ENCODE measurements around the gene SMIM41. TPM values are rescaled to one million over a fixed set of nuclear protein-coding genes. Genes with fewer than 3 reads are reported as not detected.

SMIM41 gene
- total RNA-seq: not detected
- 0.12 to 0.15 reads per million in 2 donors for total RNA-seq

- Mint-ChIP-seq H3K27ac (peak within 1 kb of the TSS; percentile 8), H3K36me3 (ENCODE audit: low read depth) (peaks cover 3% of the 10 kb centered on the region), H3K4me1 (peaks cover 13% of the 10 kb centered on the region), H3K4me3 (no peak within 1 kb of the TSS), H3K27me3 (no peaks in the 10 kb centered on the region)
- ATAC-seq (no peak), DNase-seq (no peak)
- H3K9me3 ChIP-seq (ENCODE audit: control insufficient read depth, low read length, poor library complexity, severe bottlenecking): no peaks in the 10 kb centered on the region
Measured at GRCh38 chr12:52079576-52080402, at the start of gene SMIM41. TSS of gene SMIM41 (plus strand) at chr12:52079704. CDS start at chr12:52079780, 76 bp downstream.

- ATAC-seq (no peak), DNase-seq (no peak)
- no peaks in the 10 kb centered on the region for H3K27me3 Mint-ChIP-seq
Measured at GRCh38 chr12:52032446-52032803, 47.1 kb upstream of the SMIM41 start.

GRCh38 chr12:52032804-52033445, 46.6 kb upstream of the SMIM41 start:
- Mint-ChIP-seq H3K36me3 (ENCODE audit: low read depth) (no peaks in the 10 kb centered on the region), H3K4me3 (peak overlapping the region; percentile 84), H3K4me1 (peaks cover 21% of the 10 kb centered on the region), H3K27ac (peak overlapping the region; percentile 73), H3K27me3 (no peaks in the 10 kb centered on the region)
- no peaks in the 10 kb centered on the region for H3K9me3 ChIP-seq (ENCODE audit: control insufficient read depth, low read length, poor library complexity, severe bottlenecking)
- DNase-seq (peak; percentile 74 to 87 (median 84)), ATAC-seq (peak; percentile 85)

More at GRCh38 chr12:52032446-52032803, 47.1 kb upstream of the SMIM41 start:
- H3K4me3 Mint-ChIP-seq: peak overlapping the region; percentile 84
- H3K27ac Mint-ChIP-seq: peak overlapping the region; percentile 73
- H3K9me3 ChIP-seq (ENCODE audit: control insufficient read depth, low read length, poor library complexity, severe bottlenecking): no peaks in the 10 kb centered on the region
- peaks cover 21% of the 10 kb centered on the region for H3K4me1 Mint-ChIP-seq
- H3K36me3 Mint-ChIP-seq (ENCODE audit: low read depth): no peaks in the 10 kb centered on the region

GRCh38 chr12:52033446-52034140, 45.9 kb upstream of the SMIM41 start:
- Mint-ChIP-seq H3K4me1 (peaks cover 24% of the 10 kb centered on the region), H3K4me3 (peak overlapping the region; percentile 84), H3K27ac (peak overlapping the region; percentile 62), H3K27me3 (no peaks in the 10 kb centered on the region), H3K36me3 (ENCODE audit: low read depth) (no peaks in the 10 kb centered on the region)
- H3K9me3 ChIP-seq (ENCODE audit: control insufficient read depth, low read length, poor library complexity, severe bottlenecking): no peaks in the 10 kb centered on the region
- DNase-seq (no peak), ATAC-seq (no peak)

GRCh38 chr12:52035190-52035589, 44.3 kb upstream of the SMIM41 start:
- Mint-ChIP-seq H3K27me3 (no peaks in the 10 kb centered on the region), H3K4me3 (no peak overlapping the region), H3K4me1 (peaks cover 25% of the 10 kb centered on the region), H3K36me3 (ENCODE audit: low read depth) (no peaks in the 10 kb centered on the region), H3K27ac (peak overlapping the region; percentile 49)
- no peaks in the 10 kb centered on the region for H3K9me3 ChIP-seq (ENCODE audit: control insufficient read depth, low read length, poor library complexity, severe bottlenecking)
- no peak for ATAC-seq
- DNase-seq: no peak

GRCh38 chr12:52035926-52036325, 43.6 kb upstream of the SMIM41 start:
- Mint-ChIP-seq H3K36me3 (ENCODE audit: low read depth) (no peaks in the 10 kb centered on the region), H3K4me3 (peak overlapping the region; percentile 77), H3K27me3 (no peaks in the 10 kb centered on the region), H3K27ac (peak overlapping the region; percentile 88), H3K4me1 (peaks cover 25% of the 10 kb centered on the region)
- ATAC-seq: no peak
- no peak for DNase-seq
- H3K9me3 ChIP-seq (ENCODE audit: control insufficient read depth, low read length, poor library complexity, severe bottlenecking): no peaks in the 10 kb centered on the region

GRCh38 chr12:52036587-52037171, 42.8 kb upstream of the SMIM41 start:
- ATAC-seq: peak; percentile 75
- Mint-ChIP-seq H3K4me1 (peaks cover 27% of the 10 kb centered on the region), H3K4me3 (peak overlapping the region; percentile 77), H3K27me3 (no peaks in the 10 kb centered on the region), H3K27ac (peak overlapping the region; percentile 88), H3K36me3 (ENCODE audit: low read depth) (no peaks in the 10 kb centered on the region)
- H3K9me3 ChIP-seq (ENCODE audit: control insufficient read depth, low read length, poor library complexity, severe bottlenecking): no peaks in the 10 kb centered on the region
- DNase-seq: peak; percentile 85 to 88 (median 88)

- Mint-ChIP-seq H3K4me3 (peak overlapping the region; percentile 58), H3K4me1 (peaks cover 30% of the 10 kb centered on the region), H3K27ac (no peak overlapping the region), H3K27me3 (no peaks in the 10 kb centered on the region), H3K36me3 (ENCODE audit: low read depth) (no peaks in the 10 kb centered on the region)
- no peaks in the 10 kb centered on the region for H3K9me3 ChIP-seq (ENCODE audit: control insufficient read depth, low read length, poor library complexity, severe bottlenecking)
- DNase-seq (no peak), ATAC-seq (no peak)
Measured at GRCh38 chr12:52037248-52037861, 42.1 kb upstream of the SMIM41 start.

- Mint-ChIP-seq H3K27ac (peak overlapping the region; percentile 77), H3K27me3 (no peaks in the 10 kb centered on the region), H3K36me3 (ENCODE audit: low read depth) (no peaks in the 10 kb centered on the region), H3K4me3 (peak overlapping the region; percentile 15), H3K4me1 (peaks cover 27% of the 10 kb centered on the region)
- DNase-seq (no peak), ATAC-seq (no peak)
- no peaks in the 10 kb centered on the region for H3K9me3 ChIP-seq (ENCODE audit: control insufficient read depth, low read length, poor library complexity, severe bottlenecking)
Measured at GRCh38 chr12:52038447-52038846, 41.1 kb upstream of the SMIM41 start.

GRCh38 chr12:52041035-52041434, 38.5 kb upstream of the SMIM41 start:
- ATAC-seq (no peak), DNase-seq (no peak)
- Mint-ChIP-seq H3K36me3 (ENCODE audit: low read depth) (no peaks in the 10 kb centered on the region), H3K27me3 (no peaks in the 10 kb centered on the region), H3K27ac (no peak overlapping the region), H3K4me1 (peaks cover 26% of the 10 kb centered on the region), H3K4me3 (no peak overlapping the region)
- no peaks in the 10 kb centered on the region for H3K9me3 ChIP-seq (ENCODE audit: control insufficient read depth, low read length, poor library complexity, severe bottlenecking)

GRCh38 chr12:52041695-52042123, 37.8 kb upstream of the SMIM41 start:
- Mint-ChIP-seq H3K4me3 (peak overlapping the region; percentile 36), H3K27ac (peak overlapping the region; percentile 86), H3K36me3 (ENCODE audit: low read depth) (no peaks in the 10 kb centered on the region), H3K4me1 (peaks cover 21% of the 10 kb centered on the region), H3K27me3 (no peaks in the 10 kb centered on the region)
- DNase-seq (no peak), ATAC-seq (peak; percentile 51)
- H3K9me3 ChIP-seq (ENCODE audit: control insufficient read depth, low read length, poor library complexity, severe bottlenecking): no peaks in the 10 kb centered on the region

GRCh38 chr12:52042706-52043385, 36.7 kb upstream of the SMIM41 start:
- ATAC-seq: no peak
- Mint-ChIP-seq H3K4me1 (peaks cover 21% of the 10 kb centered on the region), H3K27ac (peak overlapping the region; percentile 86), H3K27me3 (no peaks in the 10 kb centered on the region), H3K36me3 (ENCODE audit: low read depth) (no peaks in the 10 kb centered on the region), H3K4me3 (no peak overlapping the region)
- no peaks in the 10 kb centered on the region for H3K9me3 ChIP-seq (ENCODE audit: control insufficient read depth, low read length, poor library complexity, severe bottlenecking)
- DNase-seq: no peak

Data from T-helper 17 cell (primary cell).